ENCODE measurements around the gene RBMS3. TPM values are rescaled to one million over a fixed set of nuclear protein-coding genes. Genes with fewer than 3 reads are reported as not detected.

Gene RBMS3
- total RNA-seq, 1 experiment from 2014 or later, result 0.42 TPM

DNA sequence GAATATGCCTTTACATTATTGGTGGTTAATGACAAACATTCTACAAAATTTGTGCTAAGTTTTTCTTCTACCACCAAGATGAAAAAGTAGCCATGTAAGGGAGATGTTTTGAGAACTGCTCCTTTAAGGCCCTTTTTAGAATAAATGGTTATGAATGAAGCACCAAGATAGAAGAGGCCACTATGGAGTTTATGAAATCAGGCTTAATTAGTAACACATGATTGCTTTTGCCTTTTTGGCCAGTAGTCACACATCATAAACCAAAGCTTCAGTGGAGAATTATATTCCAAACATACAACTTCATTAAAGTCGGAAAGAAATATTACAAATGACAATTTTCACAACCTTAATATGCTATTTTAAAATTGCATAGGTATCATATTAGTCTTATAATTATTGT lies 331.7 kb downstream of the RBMS3 start:
- Histone ChIP-seq H3K79me2 (ENCODE audit: insufficient read depth, low read length) (no peaks in the 10 kb centered on the region), H3K9me3 (ENCODE audit: control insufficient read depth in 1 of 2, insufficient read depth in 1 of 2, low read depth in 1 of 2, low read length in 2 of 2) (no peaks in the 10 kb centered on the region), H3K27me3 (ENCODE audit: insufficient read depth, low read length) (peaks cover 5% of the 10 kb centered on the region), H4K20me1 (ENCODE audit: insufficient read depth) (no peaks in the 10 kb centered on the region), H3K4me2 (ENCODE audit: low read length) (no peak overlapping the region), H3K4me3 (replicated peaks in 1 of 2; ENCODE audit: low read depth in 1 of 2, low read length in 2 of 2) (no peak overlapping the region), H3K27ac (ENCODE audit: low read depth, low read length) (no peak overlapping the region), H3K4me1 (ENCODE audit: control insufficient read depth in 1 of 2, insufficient read depth in 2 of 2, low read length in 2 of 2) (no peaks in the 10 kb centered on the region), H3K36me3 (ENCODE audit: control insufficient read depth in 1 of 2, insufficient read depth in 2 of 2, low read length in 2 of 2) (no peaks in the 10 kb centered on the region), H3K9me2 (ENCODE audit: insufficient read depth) (no peaks in the 10 kb centered on the region), H3K9ac (ENCODE audit: low read length) (no peak overlapping the region), H2AFZ (ENCODE audit: low read depth, low read length, poor library complexity, severe bottlenecking) (no peak overlapping the region)
- ChIA-PET CTCF (no interaction called here), POLR2A (no interaction called here), RAD21 (ENCODE audit: low non-redundant PET in 1 of 2, low total read pairs in 2 of 2, uncharacterized antibody in 2 of 2, unreplicated experiment in 2 of 2) (no interaction called here)
- intact Hi-C loops (cut with micrococcal nuclease), result no loop called here
- TF ChIP-seq FOSL1 (IDR thresholded peaks at IDR 0.05; ENCODE audit: low read depth) (no peak), EZH2 (IDR thresholded peaks at IDR 0.05) (no peak), CBX3 (IDR thresholded peaks at IDR 0.05; ENCODE audit: low read depth) (no peak), CEBPB (IDR thresholded peaks at IDR 0.05; ENCODE audit: low read depth) (no peak), JUND (IDR thresholded peaks at IDR 0.05) (no peak), POLR2AphosphoS5 (IDR thresholded peaks at IDR 0.05; ENCODE audit: low read depth, low read length) (no peak), EZH2phosphoT487 (IDR thresholded peaks at IDR 0.05; ENCODE audit: borderline replicate concordance) (no peak), SIN3A (IDR thresholded peaks at IDR 0.05; ENCODE audit: low read depth) (no peak), SP1 (IDR thresholded peaks at IDR 0.05; ENCODE audit: low read depth) (no peak), EGR1 (IDR thresholded peaks at IDR 0.05; ENCODE audit: low read depth) (no peak), ZNF274 (IDR thresholded peaks at IDR 0.05; ENCODE audit: low read depth, low read length) (no peak), YY1 (IDR thresholded peaks at IDR 0.05; ENCODE audit: extremely low read depth, insufficient replicate concordance, low read depth, low read length) (no peak), POLR2A (IDR thresholded peaks at IDR 0.05; ENCODE audit: borderline replicate concordance, extremely low read depth, insufficient read depth, insufficient read length) (no peak), ELF1 (IDR thresholded peaks at IDR 0.05; ENCODE audit: borderline replicate concordance, low read depth) (no peak)
- TF ChIP-seq, protein P1, sequence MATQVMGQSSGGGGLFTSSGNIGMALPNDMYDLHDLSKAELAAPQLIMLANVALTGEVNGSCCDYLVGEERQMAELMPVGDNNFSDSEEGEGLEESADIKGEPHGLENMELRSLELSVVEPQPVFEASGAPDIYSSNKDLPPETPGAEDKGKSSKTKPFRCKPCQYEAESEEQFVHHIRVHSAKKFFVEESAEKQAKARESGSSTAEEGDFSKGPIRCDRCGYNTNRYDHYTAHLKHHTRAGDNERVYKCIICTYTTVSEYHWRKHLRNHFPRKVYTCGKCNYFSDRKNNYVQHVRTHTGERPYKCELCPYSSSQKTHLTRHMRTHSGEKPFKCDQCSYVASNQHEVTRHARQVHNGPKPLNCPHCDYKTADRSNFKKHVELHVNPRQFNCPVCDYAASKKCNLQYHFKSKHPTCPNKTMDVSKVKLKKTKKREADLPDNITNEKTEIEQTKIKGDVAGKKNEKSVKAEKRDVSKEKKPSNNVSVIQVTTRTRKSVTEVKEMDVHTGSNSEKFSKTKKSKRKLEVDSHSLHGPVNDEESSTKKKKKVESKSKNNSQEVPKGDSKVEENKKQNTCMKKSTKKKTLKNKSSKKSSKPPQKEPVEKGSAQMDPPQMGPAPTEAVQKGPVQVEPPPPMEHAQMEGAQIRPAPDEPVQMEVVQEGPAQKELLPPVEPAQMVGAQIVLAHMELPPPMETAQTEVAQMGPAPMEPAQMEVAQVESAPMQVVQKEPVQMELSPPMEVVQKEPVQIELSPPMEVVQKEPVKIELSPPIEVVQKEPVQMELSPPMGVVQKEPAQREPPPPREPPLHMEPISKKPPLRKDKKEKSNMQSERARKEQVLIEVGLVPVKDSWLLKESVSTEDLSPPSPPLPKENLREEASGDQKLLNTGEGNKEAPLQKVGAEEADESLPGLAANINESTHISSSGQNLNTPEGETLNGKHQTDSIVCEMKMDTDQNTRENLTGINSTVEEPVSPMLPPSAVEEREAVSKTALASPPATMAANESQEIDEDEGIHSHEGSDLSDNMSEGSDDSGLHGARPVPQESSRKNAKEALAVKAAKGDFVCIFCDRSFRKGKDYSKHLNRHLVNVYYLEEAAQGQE (IDR thresholded peaks at IDR 0.05; ENCODE audit: low read depth), result no peak
- TF ChIP-seq, protein P2, sequence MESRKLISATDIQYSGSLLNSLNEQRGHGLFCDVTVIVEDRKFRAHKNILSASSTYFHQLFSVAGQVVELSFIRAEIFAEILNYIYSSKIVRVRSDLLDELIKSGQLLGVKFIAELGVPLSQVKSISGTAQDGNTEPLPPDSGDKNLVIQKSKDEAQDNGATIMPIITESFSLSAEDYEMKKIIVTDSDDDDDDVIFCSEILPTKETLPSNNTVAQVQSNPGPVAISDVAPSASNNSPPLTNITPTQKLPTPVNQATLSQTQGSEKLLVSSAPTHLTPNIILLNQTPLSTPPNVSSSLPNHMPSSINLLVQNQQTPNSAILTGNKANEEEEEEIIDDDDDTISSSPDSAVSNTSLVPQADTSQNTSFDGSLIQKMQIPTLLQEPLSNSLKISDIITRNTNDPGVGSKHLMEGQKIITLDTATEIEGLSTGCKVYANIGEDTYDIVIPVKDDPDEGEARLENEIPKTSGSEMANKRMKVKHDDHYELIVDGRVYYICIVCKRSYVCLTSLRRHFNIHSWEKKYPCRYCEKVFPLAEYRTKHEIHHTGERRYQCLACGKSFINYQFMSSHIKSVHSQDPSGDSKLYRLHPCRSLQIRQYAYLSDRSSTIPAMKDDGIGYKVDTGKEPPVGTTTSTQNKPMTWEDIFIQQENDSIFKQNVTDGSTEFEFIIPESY (IDR thresholded peaks at IDR 0.05; ENCODE audit: extremely low read depth, insufficient replicate concordance, low read length), result no peak
- TF ChIP-seq, protein P3, sequence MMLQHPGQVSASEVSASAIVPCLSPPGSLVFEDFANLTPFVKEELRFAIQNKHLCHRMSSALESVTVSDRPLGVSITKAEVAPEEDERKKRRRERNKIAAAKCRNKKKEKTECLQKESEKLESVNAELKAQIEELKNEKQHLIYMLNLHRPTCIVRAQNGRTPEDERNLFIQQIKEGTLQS (IDR thresholded peaks at IDR 0.05), result no peak
- TF ChIP-seq, protein P4, sequence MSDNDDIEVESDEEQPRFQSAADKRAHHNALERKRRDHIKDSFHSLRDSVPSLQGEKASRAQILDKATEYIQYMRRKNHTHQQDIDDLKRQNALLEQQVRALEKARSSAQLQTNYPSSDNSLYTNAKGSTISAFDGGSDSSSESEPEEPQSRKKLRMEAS (IDR thresholded peaks at IDR 0.05), result no peak
- DNase-seq (ENCODE audit: low read depth, low spot score) (no peak), ATAC-seq (no peak)
- BruUV-seq (replicated peaks), result no TSS peak

All from HCT116 (cell line).